ENCODE measurements around the gene PPFIA3. TPM values are rescaled to one million over a fixed set of nuclear protein-coding genes. Genes with fewer than 3 reads are reported as not detected.

PPFIA3 gene
- total and polyA plus RNA-seq, 2 of the 8 experiments (the other 6 are each of a cell fraction or from before 2014, with no cell fraction given): 15.9 to 25.3 TPM

- FAIRE-seq (no peak), DNase-seq (ENCODE audit: low read depth in 1 of 2, low spot score in 2 of 2) (peak in 1 of 2 experiments; percentile 63)
- Histone ChIP-seq H3K4me1 (replicated peaks in 1 of 4; ENCODE audit: control insufficient read depth in 3 of 4, insufficient read depth in 4 of 4, low read length in 3 of 4) (peaks cover 4 to 19% (median 8%) of the 10 kb centered on the region in 4 experiments), H2BK20ac (ENCODE audit: low read length) (no peak overlapping the region), H3K9me3 (ENCODE audit: insufficient read depth in 2 of 2, low read depth in 1 of 2, low read length in 1 of 2) (no peaks in the 10 kb centered on the region), H4K20me1 (replicated peaks in 1 of 2; ENCODE audit: control insufficient read depth in 1 of 2, insufficient read depth in 2 of 2, low read length in 2 of 2) (peaks cover 0 to 2% of the 10 kb centered on the region in 2 experiments), H2AK5ac (ENCODE audit: low read depth, low read length) (no peak overlapping the region; the same call in 1 of the 2 replicates), H4K5ac (ENCODE audit: insufficient read length, low read depth, low read length) (no peak overlapping the region), H3K79me2 (ENCODE audit: control insufficient read depth in 1 of 2, insufficient read depth in 2 of 2, low read length in 2 of 2) (no peaks in the 10 kb centered on the region), H4K8ac (ENCODE audit: extremely low read depth, insufficient read depth, low read length) (no peak overlapping the region), H3K56ac (replicated peaks; ENCODE audit: insufficient read length, low read depth, low read length) (no peak overlapping the region), H2BK15ac (ENCODE audit: low read length) (peak overlapping the region; percentile 100; the same call in 1 of the 2 replicates), H3K27me3 (replicated peaks in 1 of 4; ENCODE audit: control insufficient read depth in 3 of 4, extremely low read depth in 1 of 4, insufficient read depth in 3 of 4, low read length in 3 of 4) (no peaks in the 10 kb centered on the region; a peak in 2 of 7 replicates), H2BK120ac (replicated peaks; ENCODE audit: low read depth, low read length) (no peak overlapping the region), H3K27ac (ENCODE audit: low read depth, low read length) (no peak overlapping the region), H3K23ac (ENCODE audit: insufficient read length) (no peak overlapping the region), H2AFZ (ENCODE audit: low read length) (no peak overlapping the region), H3K23me2 (ENCODE audit: low read depth, low read length) (peaks cover 13% of the 10 kb centered on the region), H3K36me3 (ENCODE audit: control insufficient read depth in 2 of 4, insufficient read depth in 4 of 4, low read length in 3 of 4) (peaks cover 0 to 3% (median 0%) of the 10 kb centered on the region in 4 experiments; a peak in 1 of 8 replicates), H3K4me3 (ENCODE audit: extremely low read depth in 1 of 4, insufficient read depth in 2 of 4, low read depth in 3 of 4, low read length in 4 of 4) (peak overlapping the region; percentile 20 to 74 (median 52); a peak in 4 of 8 replicates), H2BK5ac (ENCODE audit: low read depth, low read length) (no peak overlapping the region), H3K4me2 (ENCODE audit: insufficient read depth in 1 of 2, low read depth in 2 of 2, low read length in 2 of 2) (peak overlapping the region; percentile 93 to 98), H3K14ac (ENCODE audit: insufficient read length) (no peak overlapping the region), H4K91ac (replicated peaks; ENCODE audit: insufficient read length, low read length) (no peak overlapping the region), H3K4ac (replicated peaks; ENCODE audit: insufficient read length, low read depth, low read length) (no peak overlapping the region), H3K9ac (replicated peaks in 1 of 4; ENCODE audit: extremely low read depth in 1 of 4, low read depth in 3 of 4, low read length in 3 of 4) (no peak overlapping the region), H2BK12ac (ENCODE audit: low read depth, low read length) (0 out of 2 replicates have a peak overlapping the region, but pooled peaks have one; percentile 87), H3K79me1 (ENCODE audit: low read depth, low read length) (no peaks in the 10 kb centered on the region), H3K18ac (ENCODE audit: extremely low read depth, low read length) (peak overlapping the region; percentile 60)
- CTCF ChIA-PET (ENCODE audit: partially characterized antibody): interaction anchor here (0.6 to 9.7 kb wide), 17 partner anchors 9 to 214 kb away, joined by 3 to 99 read pairs (median 5); partner anchors contain the start of genes GYS1 and RUVBL2
- POLR2A ChIA-PET (ENCODE audit: partially characterized antibody): interaction anchor here (0.9 to 2.3 kb wide), 11 partner anchors 9 to 324 kb away, joined by 3 to 17 read pairs (median 5); partner anchors contain the start of genes ALDH16A1 and PPFIA3
- WGBS, 2 experiments (ENCODE audit: extremely low coverage in 1 of 2, insufficient coverage in 1 of 2, insufficient read length in 1 of 2, insufficient replicate concordance in 2 of 2, low coverage in 1 of 2, low lambda C conversion rate in 2 of 2, missing lambda C conversion rate in 1 of 2): 75% methylated on average over 16 of the region's 16 CpGs; no CpG with 5 or more reads in 1 of the 2 experiments
Observed at GRCh38 chr19:49129238-49129583, 9.9 kb downstream of the PPFIA3 start.

Data from H1 (cell line).